ENCODE data around the gene MATR3.

MATR3 gene

GRCh38 chr5:139275536-139275935 lies 18.0 kb upstream of the MATR3 start:
- peak overlapping the region; percentile 88 for H3K27ac ChIP-seq
- TF ChIP-seq CTCF (conservative IDR thresholded peaks at IDR 0.05) = no peak

- TF ChIP-seq CTCF (conservative IDR thresholded peaks at IDR 0.05) = no peak
- peak overlapping the region; percentile 88 for H3K27ac ChIP-seq
Observed at GRCh38 chr5:139275956-139276355, 17.6 kb upstream of the MATR3 start.

DNA sequence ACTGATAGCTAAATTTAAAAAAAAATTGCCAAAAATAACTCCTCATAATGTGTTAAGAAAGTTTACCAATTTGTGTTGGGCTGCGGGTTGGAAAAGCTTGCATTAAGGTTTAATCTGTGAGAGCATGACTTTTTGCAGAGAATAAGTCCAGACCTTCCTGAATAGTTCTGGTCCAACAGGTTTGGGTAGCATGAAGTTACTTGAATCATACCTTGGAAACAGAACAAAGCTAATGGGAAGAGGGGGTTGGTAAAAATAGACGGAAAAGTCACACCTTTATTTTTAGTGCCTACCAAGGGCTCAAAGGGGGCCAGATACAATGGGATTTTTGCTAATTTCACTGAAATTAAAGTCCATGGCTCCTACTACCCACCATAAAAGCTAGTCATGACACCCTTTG lies 17.1 kb upstream of the MATR3 start:
- peak overlapping the region; percentile 88 for H3K27ac ChIP-seq

GRCh38 chr5:139277171-139277570 lies 16.4 kb upstream of the MATR3 start:
- TF ChIP-seq CTCF (conservative IDR thresholded peaks at IDR 0.05) = no peak
- H3K27ac ChIP-seq = peak overlapping the region; percentile 88

More for the DNA sequence above, 17.1 kb upstream of the MATR3 start:
- no peak for TF ChIP-seq CTCF (conservative IDR thresholded peaks at IDR 0.05)

DNA sequence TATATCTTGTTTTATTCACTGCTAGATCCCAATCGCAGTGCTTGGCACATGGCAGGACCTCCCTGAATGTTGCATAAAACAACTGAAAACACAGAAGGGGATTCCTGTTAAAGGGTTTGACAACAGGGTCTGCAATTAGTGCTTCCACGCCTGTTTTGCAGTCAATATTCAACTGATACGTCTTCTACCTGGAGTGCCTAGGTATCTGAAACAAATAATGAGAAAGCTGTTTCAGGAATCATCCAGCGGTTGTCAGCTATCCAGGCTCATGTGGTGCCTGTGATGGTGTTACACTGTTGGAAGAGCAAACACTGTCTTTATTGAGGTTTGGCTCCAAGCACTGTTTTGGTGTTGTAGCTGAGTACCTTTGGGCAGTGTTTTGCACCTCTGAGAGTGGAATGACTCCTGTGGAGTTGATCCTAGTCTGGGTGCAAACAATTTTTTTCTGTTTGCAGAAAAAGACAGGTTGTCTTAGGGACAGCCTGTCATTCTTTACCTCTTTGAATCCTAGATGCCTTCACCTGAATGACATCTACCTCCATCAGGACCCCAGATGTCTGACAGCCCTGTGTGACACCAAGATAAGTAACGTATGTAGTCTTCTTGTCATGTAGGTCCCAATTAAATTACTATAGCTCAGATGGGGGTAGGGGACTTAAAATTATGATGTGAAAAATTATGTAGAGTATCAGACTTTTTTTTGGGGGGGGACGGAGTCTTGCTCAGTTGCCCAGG lies 14.8 kb upstream of the MATR3 start:
- no peak for TF ChIP-seq CTCF (conservative IDR thresholded peaks at IDR 0.05)
- H3K27ac ChIP-seq = peak overlapping the region; percentile 88

- H3K27ac ChIP-seq = peak overlapping the region; percentile 25; the same call in 1 of the 2 replicates
- TF ChIP-seq CTCF (conservative IDR thresholded peaks at IDR 0.05) = no peak
Observed at GRCh38 chr5:139282197-139282557, 11.4 kb upstream of the MATR3 start.

DNA sequence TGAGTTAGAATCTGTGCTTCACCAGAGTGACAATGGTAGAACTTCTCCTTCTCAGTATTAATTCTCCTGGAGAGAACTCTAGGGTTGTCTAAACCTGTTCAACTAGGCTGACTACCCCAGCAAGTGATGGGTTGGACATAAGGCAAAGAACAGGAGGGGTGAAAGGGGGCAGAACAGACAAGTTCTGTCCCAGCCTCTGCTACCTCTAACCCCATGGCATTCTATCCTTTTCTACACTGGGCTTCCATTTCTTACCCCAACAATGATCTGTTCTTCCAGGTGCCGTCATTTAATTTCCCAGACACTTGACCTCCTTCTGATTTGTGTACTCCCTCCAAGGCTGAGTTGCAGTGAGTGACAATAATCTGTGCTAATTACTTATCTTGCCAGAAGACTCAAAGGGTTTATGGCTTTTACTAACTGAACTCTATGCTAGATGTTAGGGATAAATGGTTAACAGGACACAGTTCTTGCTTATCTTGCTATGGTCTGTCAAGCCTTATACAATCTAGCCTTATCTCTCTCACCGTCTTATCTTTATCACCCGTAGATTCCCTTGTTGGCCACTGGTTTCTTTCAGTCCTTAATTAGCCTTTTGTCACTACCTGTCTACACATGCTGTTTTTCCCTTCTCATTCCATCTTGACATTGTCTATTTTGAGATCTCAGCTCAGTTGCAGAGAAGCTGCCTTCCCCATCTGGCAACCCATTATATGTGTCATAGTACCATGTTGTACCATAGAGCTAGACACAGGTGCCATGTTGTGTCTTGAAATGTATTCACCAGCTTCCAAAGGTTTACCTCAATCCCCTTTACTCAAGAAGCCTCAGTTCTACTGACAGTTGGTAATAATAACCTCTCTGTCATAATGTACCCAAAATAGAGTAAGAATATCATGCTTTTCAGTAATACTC lies 10.0 kb upstream of the MATR3 start:
- peak overlapping the region; percentile 10; the same call in 1 of the 2 replicates for H3K27ac ChIP-seq

More for the DNA sequence above, 10.0 kb upstream of the MATR3 start:
- no peak for TF ChIP-seq CTCF (conservative IDR thresholded peaks at IDR 0.05)

Measured in VCaP (cell line).